Gastrocnemius medialis (tissue), 4 donors: ENCODE data around the gene SYTL1. TPM values are rescaled to one million over a fixed set of nuclear protein-coding genes. Genes with fewer than 3 reads are reported as not detected.

Source experiments
- ATAC-seq, 2 donors: fragments of 150-250 bp; one replicate each; pipeline ENCODE4 v1.9.1; 2016
- DNase-seq, 2 donors: peaks; one replicate each; pipeline ENCODE4 v3.0.0-alpha.2; 2019
- H3K27ac ChIP-seq, 4 donors: fragments of 200-600 bp; sonication (generic); 1 replicate in 1 of 4; 2 replicates in 3 of 4; pipeline ENCODE4 v1.5.1; 2016 to 2018; ENCODE audit warnings: mild to moderate bottlenecking in 2 of 4, moderate library complexity in 1 of 4
- H3K27me3 ChIP-seq, 3 donors: fragments of 200-600 bp; sonication (generic) in 2 of 3; 1 replicate in 1 of 3; 2 replicates in 2 of 3; pipeline versions ENCODE4 v1.5.1 to v1.6.0; 2016 to 2019; ENCODE audit warnings: mild to moderate bottlenecking in 1 of 3, moderate library complexity in 1 of 3
- H3K36me3 ChIP-seq, 2 donors: fragments of 200-600 bp; sonication (generic) in 1 of 2; one replicate each; pipeline ENCODE4 v1.5.1; 2017 to 2018
- H3K4me1 ChIP-seq, 2 donors: fragments of 200-600 bp; sonication (generic) in 1 of 2; one replicate each; pipeline ENCODE4 v1.5.1; 2016 to 2017; ENCODE audit warnings: mild to moderate bottlenecking in 2 of 2
- H3K4me3 ChIP-seq, 4 donors: fragments of 200-600 bp; sonication (generic) in 3 of 4; 1 replicate in 1 of 4; 2 replicates in 3 of 4; pipeline ENCODE4 v1.5.1; 2016 to 2019; ENCODE audit warnings: mild to moderate bottlenecking in 2 of 4
- H3K9me3 ChIP-seq, 3 donors: fragments of 200-600 bp; sonication (generic) in 2 of 3; 1 replicate in 1 of 3; 2 replicates in 2 of 3; pipeline ENCODE4 v1.5.1; 2016 to 2019
- POLR2A ChIP-seq, 2 donors: fragments of 450-650 bp; IDR thresholded peaks; one replicate each; pipeline ENCODE4 v1.6.1; 2017; ENCODE audit warnings: antibody characterized with exemption in 2 of 2, mild to moderate bottlenecking in 2 of 2, moderate library complexity in 2 of 2
- in situ Hi-C, 4 donors: fragments of 200-750 bp; cut with MboI; loops; one replicate each; pipeline versions ENCODE4 v1.15.0 to v1.8.0; 2017; ENCODE audit warnings: low sequenced_read_pairs in 4 of 4
- intact Hi-C: fragments of 100-400 bp; cut with DNase I; formaldehyde crosslinking; loops from one replicate; pipeline ENCODE4 v1.15.1; 2023; ENCODE audit warnings: low total_unique reads
- total RNA-seq, 4 donors: library from RNA; depleted of rRNA; stranded (reverse); fragments of >200 nt; gene quantifications; one replicate each; pipeline versions ENCODE4 v1.1.0 to v1.2.3, GENCODE V29; 2016
- TF ChIP-seq, protein P1 (sequence below), 5 experiments: fragments of 450-650 bp in 3 of 5; fragments of 200-600 bp in 2 of 5; sonication (generic) in 2 of 5; IDR thresholded peaks in 4 of 5; conservative IDR thresholded peaks in 1 of 5; 1 replicate in 4 of 5; 2 replicates in 1 of 5; pipeline ENCODE4 v1.5.1; 2016 to 2019; ENCODE audit warnings: antibody characterized with exemption in 5 of 5, mild to moderate bottlenecking in 3 of 5, moderate library complexity in 3 of 5

Gene SYTL1
- total RNA-seq, 4 donors from 2014 or later, result 0.66 TPM; not detected in 3

DNA sequence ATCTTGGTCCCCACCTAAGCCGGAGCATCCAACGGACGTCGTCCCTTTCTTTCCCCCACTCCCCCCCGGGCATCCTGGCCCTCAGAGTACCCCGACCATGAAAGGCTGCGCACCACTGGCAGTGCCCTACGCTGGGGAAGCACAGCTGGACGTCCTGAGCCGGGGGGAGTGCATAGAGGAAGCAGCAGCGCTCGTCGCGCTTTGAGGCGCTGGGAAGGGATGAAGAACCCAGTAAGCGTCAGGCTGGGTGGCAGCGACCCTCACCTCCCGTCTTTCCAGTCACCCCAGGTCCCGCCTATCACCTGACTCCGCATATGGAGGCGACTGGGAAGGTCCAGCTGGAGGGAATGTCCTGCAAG lies 19.2 kb downstream of the SYTL1 start:
- Histone ChIP-seq H3K9me3 (no peaks in the 10 kb centered on the region), H3K4me1 (peaks cover 10% of the 10 kb centered on the region in 2 donors), H3K36me3 (peaks cover 0 to 45% of the 10 kb centered on the region in 2 donors), H3K27ac (no peak overlapping the region), H3K27me3 (no peaks in the 10 kb centered on the region), H3K4me3 (no peak overlapping the region)
- intact Hi-C loops, result no loop called here
- ATAC-seq (no peak), DNase-seq (no peak)
- in situ Hi-C loops, result no loop called here
- TF ChIP-seq POLR2A (IDR thresholded peaks at IDR 0.05), result no peak
- TF ChIP-seq, protein P1, sequence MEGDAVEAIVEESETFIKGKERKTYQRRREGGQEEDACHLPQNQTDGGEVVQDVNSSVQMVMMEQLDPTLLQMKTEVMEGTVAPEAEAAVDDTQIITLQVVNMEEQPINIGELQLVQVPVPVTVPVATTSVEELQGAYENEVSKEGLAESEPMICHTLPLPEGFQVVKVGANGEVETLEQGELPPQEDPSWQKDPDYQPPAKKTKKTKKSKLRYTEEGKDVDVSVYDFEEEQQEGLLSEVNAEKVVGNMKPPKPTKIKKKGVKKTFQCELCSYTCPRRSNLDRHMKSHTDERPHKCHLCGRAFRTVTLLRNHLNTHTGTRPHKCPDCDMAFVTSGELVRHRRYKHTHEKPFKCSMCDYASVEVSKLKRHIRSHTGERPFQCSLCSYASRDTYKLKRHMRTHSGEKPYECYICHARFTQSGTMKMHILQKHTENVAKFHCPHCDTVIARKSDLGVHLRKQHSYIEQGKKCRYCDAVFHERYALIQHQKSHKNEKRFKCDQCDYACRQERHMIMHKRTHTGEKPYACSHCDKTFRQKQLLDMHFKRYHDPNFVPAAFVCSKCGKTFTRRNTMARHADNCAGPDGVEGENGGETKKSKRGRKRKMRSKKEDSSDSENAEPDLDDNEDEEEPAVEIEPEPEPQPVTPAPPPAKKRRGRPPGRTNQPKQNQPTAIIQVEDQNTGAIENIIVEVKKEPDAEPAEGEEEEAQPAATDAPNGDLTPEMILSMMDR (IDR thresholded peaks at IDR 0.05 in 4 of 5, conservative IDR thresholded peaks at IDR 0.05 in 1 of 5), result no peak

DNA sequence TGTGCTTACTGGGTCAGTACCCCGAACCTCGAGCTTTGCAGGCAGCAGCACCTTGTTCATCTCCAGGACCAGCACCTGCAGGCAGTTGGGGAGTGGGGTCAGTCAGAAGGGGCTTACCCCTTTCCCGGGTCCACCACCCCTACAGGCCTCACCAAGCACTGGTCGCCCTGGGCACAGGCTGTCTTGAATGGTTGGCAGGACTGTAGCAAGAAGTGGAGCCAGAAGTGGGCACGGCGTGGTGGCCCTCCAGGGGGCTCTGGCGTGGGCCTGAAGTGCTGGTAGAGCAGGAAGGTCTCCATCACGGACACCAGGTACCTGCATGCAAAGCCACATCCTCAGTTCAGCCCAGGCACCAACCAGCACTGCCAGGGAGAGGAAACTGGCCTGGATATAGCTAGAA lies 19.7 kb downstream of the SYTL1 start:
- Histone ChIP-seq H3K27ac (no peak overlapping the region), H3K27me3 (no peaks in the 10 kb centered on the region), H3K36me3 (peaks cover 0 to 40% of the 10 kb centered on the region in 2 donors), H3K9me3 (no peaks in the 10 kb centered on the region), H3K4me3 (no peak overlapping the region), H3K4me1 (peaks cover 10% of the 10 kb centered on the region in 2 donors)
- ATAC-seq (no peak), DNase-seq (no peak)
- TF ChIP-seq, protein P1 (IDR thresholded peaks at IDR 0.05 in 4 of 5, conservative IDR thresholded peaks at IDR 0.05 in 1 of 5), result no peak
- TF ChIP-seq POLR2A (IDR thresholded peaks at IDR 0.05), result no peak
- in situ Hi-C loops (no loop called here), intact Hi-C loops (no loop called here)

DNA sequence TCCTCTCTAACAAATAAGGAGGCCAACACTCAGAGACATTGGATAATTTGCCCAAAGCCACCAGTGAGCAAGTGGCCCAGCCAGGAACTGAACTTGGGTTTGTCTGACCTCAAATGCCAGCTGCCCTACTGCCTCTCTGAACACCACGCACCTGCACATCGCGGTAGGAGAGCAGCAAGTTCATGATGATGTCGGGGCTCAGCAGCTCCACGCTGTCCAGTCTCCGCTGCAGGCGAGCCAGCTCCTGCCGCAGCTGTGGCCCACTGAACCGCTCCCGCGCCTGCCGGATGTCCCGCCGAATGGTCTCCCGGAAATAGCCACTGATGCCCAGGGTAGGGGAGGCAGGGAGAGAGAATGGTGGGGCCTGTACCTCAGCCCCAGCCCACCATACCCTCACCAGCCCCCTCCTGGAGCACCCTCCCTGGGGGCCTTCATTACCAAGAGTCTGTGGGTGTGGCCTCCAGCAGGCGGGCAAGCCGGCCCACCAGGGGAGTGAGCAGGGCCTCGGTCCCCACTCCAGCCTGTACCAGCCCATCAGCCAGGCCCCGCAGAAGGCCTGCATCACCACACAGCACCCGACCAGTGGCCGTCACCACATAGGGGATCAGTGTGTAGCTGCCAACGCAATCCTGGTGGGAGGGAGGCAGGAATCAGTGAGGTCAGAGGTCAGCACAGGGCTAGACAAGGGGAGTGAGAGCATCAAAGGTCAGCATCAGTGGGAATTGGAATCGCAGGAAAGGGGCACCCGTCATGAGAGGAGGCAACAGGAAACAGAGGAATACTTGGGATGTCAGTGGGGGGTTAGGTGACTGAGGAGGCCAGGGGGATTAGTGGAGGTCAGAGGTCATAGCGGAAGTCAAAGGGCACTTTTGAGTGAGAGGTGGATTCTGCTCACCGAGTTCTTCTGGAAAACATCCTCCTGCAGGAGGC lies 22.2 kb downstream of the SYTL1 start:
- H3K4me1 ChIP-seq, result peaks cover 22 to 23% of the 10 kb centered on the region in 2 donors
- H3K27me3 ChIP-seq, result no peaks in the 10 kb centered on the region
- TF ChIP-seq POLR2A (IDR thresholded peaks at IDR 0.05), result no peak
- TF ChIP-seq, protein P1 (IDR thresholded peaks at IDR 0.05 in 4 of 5, conservative IDR thresholded peaks at IDR 0.05 in 1 of 5), result no peak
- in situ Hi-C loops, result no loop called here
- H3K4me3 ChIP-seq, result peak overlapping the region in 1 of 4 donors; percentile 95
- intact Hi-C loops, result loop anchor here (2.0 kb wide), 1 partner anchor 41 kb away; the partner anchor contains the start of gene TMEM222
- no peak for DNase-seq
- no peak for ATAC-seq
- H3K9me3 ChIP-seq, result no peaks in the 10 kb centered on the region
- H3K27ac ChIP-seq, result no peak overlapping the region
- H3K36me3 ChIP-seq, result peaks cover 0 to 28% of the 10 kb centered on the region in 2 donors

- Histone ChIP-seq H3K36me3 (peaks cover 0 to 28% of the 10 kb centered on the region in 2 donors), H3K27ac (peak overlapping the region; percentile 91 to 99 (median 96)), H3K4me1 (peaks cover 22 to 23% of the 10 kb centered on the region in 2 donors), H3K4me3 (peak overlapping the region; percentile 71 to 95 (median 77)), H3K27me3 (no peaks in the 10 kb centered on the region), H3K9me3 (no peaks in the 10 kb centered on the region)
- TF ChIP-seq, protein P1 (IDR thresholded peaks at IDR 0.05 in 4 of 5, conservative IDR thresholded peaks at IDR 0.05 in 1 of 5), result no peak
- no peak for TF ChIP-seq POLR2A (IDR thresholded peaks at IDR 0.05)
- no peak for ATAC-seq
- in situ Hi-C loops, result no loop called here
- no peak for DNase-seq
- intact Hi-C loops, result loop anchor here (1.0 to 2.0 kb wide), 3 partner anchors 27 to 131 kb away; partner anchors contain the start of genes GPR3, TMEM222 and WDTC1
Measured at GRCh38 chr1:27364696-27365371, 23.0 kb downstream of the SYTL1 start.
